Progenitor cell of endocrine pancreas (in vitro differentiated cells): ENCODE results near the gene WDFY1. TPM values are rescaled to one million over a fixed set of nuclear protein-coding genes. Genes with fewer than 3 reads are reported as not detected.
A peak's percentile ranks its signal among the peaks of the same experiment; 100 is the strongest.

Experiments
- DNase-seq: peaks from one replicate; pipeline ENCODE4 v3.0.0; 2021; ENCODE audit warnings: low spot score; ENCODE audit not compliant: unreplicated experiment
- H3K27ac Mint-ChIP-seq: 2 replicates; pipeline ENCODE4 v1.8.0; 2021; ENCODE audit warnings: mild to moderate bottlenecking, moderate library complexity, mixed read lengths
- H3K27me3 Mint-ChIP-seq: 2 replicates; pipeline ENCODE4 v1.8.0; 2021; ENCODE audit warnings: mixed read lengths
- H3K36me3 Mint-ChIP-seq: 2 replicates; pipeline ENCODE4 v1.8.0; 2022; ENCODE audit warnings: mixed read lengths; ENCODE audit not compliant: insufficient read depth
- H3K4me1 Mint-ChIP-seq: 2 replicates; pipeline ENCODE4 v1.8.0; 2021; ENCODE audit warnings: low read depth, mixed read lengths
- H3K4me3 Mint-ChIP-seq: 2 replicates; pipeline ENCODE4 v1.8.0; 2021; ENCODE audit warnings: low read depth, mild to moderate bottlenecking, moderate library complexity, mixed read lengths
- H3K9me3 Mint-ChIP-seq: 2 replicates; pipeline ENCODE4 v1.8.0; 2021; ENCODE audit warnings: low read depth, mixed read lengths
- total RNA-seq: library from RNA; stranded (reverse); gene quantifications from 2 replicates; pipeline ENCODE4 v1.2.1, GENCODE V29; 2021
- TF ChIP-seq, protein P1 (sequence below): fragments of 200-600 bp; sonication (generic); IDR thresholded peaks from one replicate; pipeline ENCODE4 v1.5.0; 2021; ENCODE audit warnings: antibody characterized with exemption, mild to moderate bottlenecking; ENCODE audit not compliant: unreplicated experiment

WDFY1 gene
- total RNA-seq, 1 donor from 2014 or later: 52.3 TPM

DNA sequence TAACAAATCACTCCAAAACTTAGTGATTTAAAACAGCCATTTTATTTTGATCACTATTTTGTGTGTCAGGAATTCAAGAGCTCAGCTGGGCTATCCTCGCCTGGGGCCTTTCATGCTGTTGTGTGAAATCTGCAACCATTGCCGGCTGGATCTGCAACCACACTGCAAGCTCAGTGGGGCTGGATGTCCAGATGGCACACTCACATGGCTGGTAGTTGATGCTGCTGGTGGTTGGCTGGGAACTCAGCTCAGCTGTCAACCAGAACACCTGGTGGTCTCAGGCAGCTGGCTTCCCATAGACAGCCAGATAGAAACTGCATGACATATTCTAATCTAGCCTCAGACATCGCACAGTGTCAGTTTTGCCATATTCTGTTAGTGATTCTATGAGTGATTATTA is 77.1 kb downstream of the WDFY1 start:
- Mint-ChIP-seq H3K36me3 (peaks cover 11% of the 10 kb centered on the region), H3K4me3 (no peak overlapping the region), H3K27me3 (no peaks in the 10 kb centered on the region)

GRCh38 chr2:223865907-223866508 is 79.1 kb downstream of the WDFY1 start:
- DNase-seq: no peak
- Mint-ChIP-seq H3K4me1 (peaks cover 11% of the 10 kb centered on the region), H3K9me3 (peaks cover 4% of the 10 kb centered on the region), H3K27ac (no peak overlapping the region), H3K27me3 (no peaks in the 10 kb centered on the region), H3K36me3 (peaks cover 8% of the 10 kb centered on the region), H3K4me3 (no peak overlapping the region)
- TF ChIP-seq, protein P1, sequence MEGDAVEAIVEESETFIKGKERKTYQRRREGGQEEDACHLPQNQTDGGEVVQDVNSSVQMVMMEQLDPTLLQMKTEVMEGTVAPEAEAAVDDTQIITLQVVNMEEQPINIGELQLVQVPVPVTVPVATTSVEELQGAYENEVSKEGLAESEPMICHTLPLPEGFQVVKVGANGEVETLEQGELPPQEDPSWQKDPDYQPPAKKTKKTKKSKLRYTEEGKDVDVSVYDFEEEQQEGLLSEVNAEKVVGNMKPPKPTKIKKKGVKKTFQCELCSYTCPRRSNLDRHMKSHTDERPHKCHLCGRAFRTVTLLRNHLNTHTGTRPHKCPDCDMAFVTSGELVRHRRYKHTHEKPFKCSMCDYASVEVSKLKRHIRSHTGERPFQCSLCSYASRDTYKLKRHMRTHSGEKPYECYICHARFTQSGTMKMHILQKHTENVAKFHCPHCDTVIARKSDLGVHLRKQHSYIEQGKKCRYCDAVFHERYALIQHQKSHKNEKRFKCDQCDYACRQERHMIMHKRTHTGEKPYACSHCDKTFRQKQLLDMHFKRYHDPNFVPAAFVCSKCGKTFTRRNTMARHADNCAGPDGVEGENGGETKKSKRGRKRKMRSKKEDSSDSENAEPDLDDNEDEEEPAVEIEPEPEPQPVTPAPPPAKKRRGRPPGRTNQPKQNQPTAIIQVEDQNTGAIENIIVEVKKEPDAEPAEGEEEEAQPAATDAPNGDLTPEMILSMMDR: no peak

More for the DNA sequence above, 77.1 kb downstream of the WDFY1 start:
- TF ChIP-seq, protein P1: no peak
- no peak for DNase-seq
- H3K4me1 Mint-ChIP-seq: peaks cover 4% of the 10 kb centered on the region
- no peaks in the 10 kb centered on the region for H3K9me3 Mint-ChIP-seq
- H3K27ac Mint-ChIP-seq: peak overlapping the region; percentile 13

GRCh38 chr2:223865124-223865523 is 80.0 kb downstream of the WDFY1 start:
- H3K4me3 Mint-ChIP-seq: no peak overlapping the region
- peaks cover 17% of the 10 kb centered on the region for H3K4me1 Mint-ChIP-seq
- no peak overlapping the region for H3K27ac Mint-ChIP-seq
- no peak for DNase-seq
- TF ChIP-seq, protein P1: no peak
- no peaks in the 10 kb centered on the region for H3K27me3 Mint-ChIP-seq
- H3K9me3 Mint-ChIP-seq: peaks cover 4% of the 10 kb centered on the region
- peaks cover 3% of the 10 kb centered on the region for H3K36me3 Mint-ChIP-seq

GRCh38 chr2:223863491-223863890 is 81.6 kb downstream of the WDFY1 start:
- peak overlapping the region; percentile 87 for H3K27ac Mint-ChIP-seq
- H3K4me1 Mint-ChIP-seq: peaks cover 23% of the 10 kb centered on the region
- no peak overlapping the region for H3K4me3 Mint-ChIP-seq
- TF ChIP-seq, protein P1: no peak
- peaks cover 4% of the 10 kb centered on the region for H3K9me3 Mint-ChIP-seq
- H3K36me3 Mint-ChIP-seq: peaks cover 3% of the 10 kb centered on the region
- DNase-seq: no peak
- H3K27me3 Mint-ChIP-seq: no peaks in the 10 kb centered on the region

DNA sequence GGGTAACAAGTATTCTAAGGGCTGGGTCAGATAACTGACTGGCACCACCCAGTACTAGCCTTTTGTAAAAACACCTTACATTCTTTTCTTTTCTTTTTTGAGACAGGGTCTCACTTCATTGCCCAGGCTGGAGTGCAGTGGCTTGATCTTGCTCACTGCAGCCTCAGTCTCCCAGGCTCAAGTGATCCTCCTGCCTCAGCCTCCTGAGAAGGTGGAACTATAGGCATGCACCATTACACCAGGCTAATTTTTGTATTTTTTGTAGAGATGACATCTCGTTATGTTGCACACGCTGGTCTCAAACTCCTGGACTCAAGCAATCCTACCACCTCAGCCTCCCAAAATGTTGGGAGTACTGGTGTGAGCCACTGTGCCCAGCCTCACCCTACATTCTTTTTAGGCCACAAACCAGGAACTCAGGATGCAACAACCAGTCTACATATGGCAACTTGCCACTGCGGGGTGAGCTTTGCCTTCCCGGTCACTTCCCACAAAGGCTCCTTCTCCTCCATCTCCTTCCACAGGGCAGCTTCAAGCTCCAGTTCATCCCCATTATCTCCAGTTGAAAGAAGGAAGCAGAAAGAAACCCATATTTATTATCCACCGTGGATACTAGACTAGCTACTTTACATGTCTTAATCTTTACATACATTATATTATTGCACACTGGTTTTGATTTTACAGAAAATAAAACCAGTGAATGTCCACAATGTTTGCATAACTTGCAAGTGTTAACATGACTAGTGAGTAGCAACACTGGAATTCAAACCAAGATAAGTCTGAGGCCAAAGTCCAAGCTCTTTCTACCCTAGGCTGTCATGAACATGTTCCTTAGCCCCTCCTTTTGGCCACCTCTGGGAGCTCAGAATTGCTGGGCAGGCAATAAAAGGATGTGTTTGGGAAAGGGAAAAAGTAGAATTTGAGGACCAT is 84.1 kb downstream of the WDFY1 start:
- Mint-ChIP-seq H3K27ac (peak overlapping the region; percentile 97), H3K36me3 (peaks cover 3% of the 10 kb centered on the region), H3K4me3 (peak overlapping the region; percentile 40), H3K27me3 (no peaks in the 10 kb centered on the region), H3K4me1 (peaks cover 27% of the 10 kb centered on the region), H3K9me3 (peaks cover 4% of the 10 kb centered on the region)
- DNase-seq: peak; percentile 22
- TF ChIP-seq, protein P1: peak; percentile 22
